Activated T-cell treated with anti-CD3 and anti-CD28 coated beads, Interleukin-2, amount 50 U/mL, for 24 hours (primary cell): ENCODE data around the gene HMOX2.

Source experiments
- DNase-seq: peaks from one replicate; pipeline ENCODE4 v3.0.0-alpha.2; 2020
- H3K27ac Mint-ChIP-seq: 2 replicates; pipeline ENCODE4 v1.8.0; 2020; ENCODE audit warnings: mild to moderate bottlenecking, mixed read lengths
- H3K27me3 Mint-ChIP-seq: 2 replicates; pipeline ENCODE4 v1.8.0; 2020; ENCODE audit warnings: mixed read lengths
- H3K36me3 Mint-ChIP-seq: 2 replicates; pipeline ENCODE4 v1.8.0; 2020; ENCODE audit warnings: low read depth, mixed read lengths
- H3K4me1 Mint-ChIP-seq: 2 replicates; pipeline ENCODE4 v1.8.0; 2020; ENCODE audit warnings: low read depth, mixed read lengths
- H3K4me3 Mint-ChIP-seq: 2 replicates; pipeline ENCODE4 v1.8.0; 2020; ENCODE audit warnings: mild to moderate bottlenecking, moderate library complexity, mixed read lengths
- H3K9me3 Mint-ChIP-seq: 2 replicates; pipeline ENCODE4 v1.8.0; 2020; ENCODE audit warnings: mixed read lengths

The HMOX2 gene

GRCh38 chr16:4535627-4536108, 59.5 kb downstream of the HMOX2 start:
- H3K27me3 Mint-ChIP-seq: no peaks in the 10 kb centered on the region
- H3K9me3 Mint-ChIP-seq: peaks cover 8% of the 10 kb centered on the region
- H3K27ac Mint-ChIP-seq: peak overlapping the region; percentile 88
- H3K36me3 Mint-ChIP-seq: peaks cover 53% of the 10 kb centered on the region
- DNase-seq: peak; percentile 60
- H3K4me3 Mint-ChIP-seq: peak overlapping the region; percentile 58
- H3K4me1 Mint-ChIP-seq: peaks cover 58% of the 10 kb centered on the region

- no peak for DNase-seq
- Mint-ChIP-seq H3K27me3 (no peaks in the 10 kb centered on the region), H3K4me3 (peak overlapping the region; percentile 77), H3K9me3 (peaks cover 8% of the 10 kb centered on the region), H3K36me3 (peaks cover 49% of the 10 kb centered on the region), H3K4me1 (peaks cover 52% of the 10 kb centered on the region), H3K27ac (peak overlapping the region; percentile 88)
Measured at GRCh38 chr16:4536391-4537106, 60.4 kb downstream of the HMOX2 start.

- Mint-ChIP-seq H3K4me1 (peaks cover 47% of the 10 kb centered on the region), H3K36me3 (peaks cover 40% of the 10 kb centered on the region), H3K27me3 (no peaks in the 10 kb centered on the region), H3K27ac (peak overlapping the region; percentile 80), H3K9me3 (peaks cover 8% of the 10 kb centered on the region), H3K4me3 (peak overlapping the region; percentile 77)
- DNase-seq: no peak
Measured at GRCh38 chr16:4537376-4538343, 61.5 kb downstream of the HMOX2 start.

DNA sequence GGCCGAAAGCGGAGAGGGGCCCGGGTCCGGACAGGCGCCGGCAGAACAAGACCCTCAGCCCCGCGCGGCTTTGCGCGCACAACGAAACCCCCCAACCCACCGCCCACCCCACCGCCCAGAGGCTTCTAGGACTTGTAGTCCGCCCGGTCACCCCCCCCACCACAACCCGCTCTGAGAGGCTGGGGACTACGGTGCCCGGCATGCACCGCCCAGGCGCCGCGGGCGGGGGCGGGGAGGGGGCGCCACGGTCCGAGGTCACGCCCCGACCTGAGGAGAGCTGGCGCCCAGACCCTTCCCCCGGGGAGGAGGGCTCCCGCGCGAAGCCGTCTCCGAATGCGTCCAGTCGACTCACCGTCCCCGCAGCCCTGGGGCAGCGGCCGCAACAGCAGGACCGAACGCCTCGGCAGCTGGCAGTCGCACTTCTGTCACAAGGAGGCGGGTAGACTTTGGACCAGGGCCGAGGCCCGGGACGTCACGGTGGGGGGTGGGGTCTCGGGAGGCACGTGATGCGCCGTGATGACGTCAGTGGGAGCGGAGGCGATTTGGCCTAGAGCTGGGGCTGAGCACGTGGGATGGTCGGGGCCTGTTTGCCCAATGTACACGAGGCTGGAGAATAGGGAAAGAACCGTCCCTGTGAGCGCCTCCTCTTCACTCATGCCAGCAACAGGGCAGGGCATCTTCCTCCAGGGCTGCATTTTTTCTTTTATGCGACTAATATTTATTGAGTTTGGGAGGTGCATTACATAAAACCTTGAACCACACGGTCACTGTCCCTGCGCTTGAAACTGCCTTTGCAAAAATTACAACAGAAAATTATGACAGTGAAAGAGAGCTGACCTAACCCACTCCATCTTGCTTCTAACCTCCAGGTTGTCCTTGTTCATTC, 62.4 kb downstream of the HMOX2 start, which contains the start of gene CDIP1:
Gene CDIP1, minus strand, starts transcription at position 424 of the 886 bp plus-strand sequence. CDS start 24,643 bp downstream, outside the sequence.
- peaks cover 41% of the 10 kb centered on the region for H3K4me1 Mint-ChIP-seq
- H3K9me3 Mint-ChIP-seq: peaks cover 8% of the 10 kb centered on the region
- peaks cover 32% of the 10 kb centered on the region for H3K36me3 Mint-ChIP-seq
- DNase-seq: peak; percentile 99
- peak within 1 kb of the TSS; percentile 77 for H3K4me3 Mint-ChIP-seq
- peak within 1 kb of the TSS; percentile 82 for H3K27ac Mint-ChIP-seq
- H3K27me3 Mint-ChIP-seq: no peaks in the 10 kb centered on the region

GRCh38 chr16:4539716-4540284, 63.6 kb downstream of the HMOX2 start:
- peaks cover 8% of the 10 kb centered on the region for H3K9me3 Mint-ChIP-seq
- peak overlapping the region; percentile 16 for H3K27ac Mint-ChIP-seq
- no peak overlapping the region for H3K4me3 Mint-ChIP-seq
- H3K4me1 Mint-ChIP-seq: peaks cover 33% of the 10 kb centered on the region
- H3K36me3 Mint-ChIP-seq: peaks cover 30% of the 10 kb centered on the region
- no peaks in the 10 kb centered on the region for H3K27me3 Mint-ChIP-seq
- no peak for DNase-seq

- Mint-ChIP-seq H3K27ac (no peak overlapping the region), H3K9me3 (peaks cover 7% of the 10 kb centered on the region)
Measured at GRCh38 chr16:4544473-4544872, 68.3 kb downstream of the HMOX2 start.

DNA sequence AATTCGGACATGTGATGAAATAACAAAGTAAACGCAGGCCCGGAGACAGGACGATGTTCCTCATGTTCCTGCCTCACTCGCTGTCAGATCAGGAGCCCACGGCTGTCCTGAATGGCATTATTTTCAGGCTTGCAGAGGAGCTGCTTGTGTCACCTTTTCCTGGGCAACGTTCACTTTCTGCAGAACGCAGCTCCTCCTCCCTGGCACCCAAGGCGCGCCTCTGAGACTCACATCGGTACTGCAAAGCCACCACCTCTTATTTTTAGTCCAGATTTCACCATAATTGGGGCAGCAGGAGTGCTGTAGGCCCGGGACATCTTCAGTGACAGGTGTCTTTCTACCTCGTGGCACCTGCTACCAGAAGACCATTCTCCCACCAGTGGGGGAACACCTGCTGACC, 71.9 kb downstream of the HMOX2 start:
- Mint-ChIP-seq H3K36me3 (no peaks in the 10 kb centered on the region), H3K27ac (no peak overlapping the region), H3K27me3 (no peaks in the 10 kb centered on the region), H3K4me1 (peaks cover 7% of the 10 kb centered on the region), H3K4me3 (no peak overlapping the region), H3K9me3 (no peaks in the 10 kb centered on the region)
- no peak for DNase-seq

More at GRCh38 chr16:4544473-4544872, 68.3 kb downstream of the HMOX2 start:
- no peak for DNase-seq
- Mint-ChIP-seq H3K4me3 (no peak overlapping the region), H3K27me3 (no peaks in the 10 kb centered on the region), H3K4me1 (peaks cover 7% of the 10 kb centered on the region), H3K36me3 (peaks cover 2% of the 10 kb centered on the region)

DNA sequence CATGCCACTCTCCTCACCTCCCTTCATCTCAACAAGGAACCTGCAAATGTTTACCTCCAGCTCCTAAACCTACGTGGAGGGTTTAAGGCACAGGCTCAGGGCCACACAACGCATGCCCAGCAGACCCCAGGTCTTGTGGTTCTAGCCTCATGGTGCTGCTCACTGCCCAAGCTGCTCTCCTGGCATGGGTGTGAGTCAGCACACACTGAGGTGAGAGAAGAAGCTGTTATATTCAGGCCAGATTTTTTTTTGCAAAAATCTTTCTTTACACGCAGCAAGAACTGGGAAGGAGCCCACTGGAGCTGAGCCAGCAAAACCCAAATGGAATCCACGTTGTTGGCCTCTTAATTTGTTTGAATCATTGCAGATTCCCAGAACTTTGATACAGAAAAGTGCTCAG, 74.4 kb downstream of the HMOX2 start:
- H3K9me3 Mint-ChIP-seq: no peaks in the 10 kb centered on the region
- peaks cover 7% of the 10 kb centered on the region for H3K4me1 Mint-ChIP-seq
- H3K27ac Mint-ChIP-seq: no peak overlapping the region
- H3K36me3 Mint-ChIP-seq: no peaks in the 10 kb centered on the region
- H3K27me3 Mint-ChIP-seq: no peaks in the 10 kb centered on the region
- no peak overlapping the region for H3K4me3 Mint-ChIP-seq
- no peak for DNase-seq

- no peak for DNase-seq
- Mint-ChIP-seq H3K4me3 (no peak overlapping the region), H3K27ac (no peak overlapping the region), H3K4me1 (peaks cover 7% of the 10 kb centered on the region), H3K36me3 (no peaks in the 10 kb centered on the region), H3K9me3 (no peaks in the 10 kb centered on the region), H3K27me3 (no peaks in the 10 kb centered on the region)
Measured at GRCh38 chr16:4552541-4552940, 76.3 kb downstream of the HMOX2 start.

DNA sequence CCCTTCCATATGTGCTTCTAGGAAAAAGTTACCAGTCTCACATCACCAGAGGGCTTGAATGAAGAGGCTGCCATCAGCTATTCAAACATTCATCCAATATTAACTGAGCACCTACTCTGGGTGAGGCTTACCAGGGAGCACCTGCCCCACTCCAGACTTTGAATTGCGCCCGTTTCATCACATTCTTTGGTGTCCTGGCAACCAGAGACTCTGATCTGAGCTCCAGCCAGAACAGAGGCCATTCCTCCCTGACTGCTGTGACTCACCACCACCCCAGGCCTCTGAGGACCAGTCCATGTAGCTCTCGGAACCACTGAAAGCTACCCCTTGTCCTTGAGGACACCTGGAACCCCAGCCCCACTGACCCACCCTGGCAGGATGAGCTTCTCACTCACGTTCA, 79.9 kb downstream of the HMOX2 start, which contains the start of gene C16orf96:
Gene C16orf96, plus strand, starts transcription at position 229 of the 400 bp plus-strand sequence. Its CDS starts 150 bp downstream, at position 379.
- Mint-ChIP-seq H3K4me1 (no peaks in the 10 kb centered on the region), H3K36me3 (no peaks in the 10 kb centered on the region), H3K27me3 (no peaks in the 10 kb centered on the region), H3K4me3 (no peak within 1 kb of the TSS), H3K27ac (no peak within 1 kb of the TSS), H3K9me3 (no peaks in the 10 kb centered on the region)
- DNase-seq: no peak

DNA sequence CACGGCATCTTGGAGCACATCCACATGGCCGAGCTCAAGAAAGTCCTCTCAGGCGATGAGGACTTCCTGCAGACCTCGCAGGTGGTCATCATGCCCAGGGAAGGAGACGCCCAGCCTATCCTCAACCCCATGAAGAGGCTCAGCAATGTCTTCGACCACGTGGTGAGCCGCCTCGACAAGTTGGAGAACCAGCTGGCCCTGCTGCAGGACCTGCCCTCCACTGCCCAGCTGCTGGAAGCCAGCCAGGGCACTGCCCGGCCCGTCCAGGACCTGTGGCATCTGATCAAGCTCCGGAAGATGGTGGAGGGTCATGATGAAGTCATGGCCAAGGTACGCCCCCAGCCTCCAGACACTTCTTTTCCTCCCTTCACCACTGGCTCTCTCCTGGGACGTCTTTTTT, 80.4 kb downstream of the HMOX2 start:
- no peaks in the 10 kb centered on the region for H3K9me3 Mint-ChIP-seq
- no peaks in the 10 kb centered on the region for H3K4me1 Mint-ChIP-seq
- no peak overlapping the region for H3K27ac Mint-ChIP-seq
- no peaks in the 10 kb centered on the region for H3K27me3 Mint-ChIP-seq
- H3K4me3 Mint-ChIP-seq: no peak overlapping the region
- H3K36me3 Mint-ChIP-seq: no peaks in the 10 kb centered on the region
- no peak for DNase-seq

DNA sequence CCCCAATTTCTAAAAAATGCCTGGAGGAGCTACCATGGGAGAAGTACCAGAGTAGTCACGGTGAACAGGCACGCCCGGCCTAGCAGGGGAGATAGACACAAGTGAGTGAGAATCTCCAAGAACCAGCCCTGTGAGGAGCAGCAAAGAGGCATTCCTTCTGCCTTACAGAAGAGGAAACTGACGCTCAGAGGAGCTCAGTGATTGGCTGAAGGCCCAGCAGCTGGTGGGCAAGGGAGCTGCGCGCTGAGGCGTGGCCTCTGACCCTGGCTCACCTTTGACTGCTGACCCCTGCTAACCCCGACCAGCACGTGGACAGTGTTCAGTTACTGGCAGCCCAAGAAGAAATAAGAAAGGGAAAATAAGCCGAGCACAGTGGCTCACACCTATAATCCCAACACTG, 81.8 kb downstream of the HMOX2 start:
- no peak for DNase-seq
- H3K36me3 Mint-ChIP-seq: no peaks in the 10 kb centered on the region
- no peak overlapping the region for H3K27ac Mint-ChIP-seq
- no peaks in the 10 kb centered on the region for H3K4me1 Mint-ChIP-seq
- H3K9me3 Mint-ChIP-seq: no peaks in the 10 kb centered on the region
- H3K27me3 Mint-ChIP-seq: no peaks in the 10 kb centered on the region
- no peak overlapping the region for H3K4me3 Mint-ChIP-seq
